GM12874 (cell line): ENCODE data around the gene STARD10.

Experiments used
- TF ChIP-seq, protein P1 (sequence below): IDR thresholded peaks from 2 replicates; pipeline ENCODE4 v1.5.1; 2011; ENCODE audit warnings: low read depth, mild to moderate bottlenecking, control low read depth, low read length, moderate library complexity; ENCODE audit not compliant: insufficient read depth

STARD10 gene

DNA sequence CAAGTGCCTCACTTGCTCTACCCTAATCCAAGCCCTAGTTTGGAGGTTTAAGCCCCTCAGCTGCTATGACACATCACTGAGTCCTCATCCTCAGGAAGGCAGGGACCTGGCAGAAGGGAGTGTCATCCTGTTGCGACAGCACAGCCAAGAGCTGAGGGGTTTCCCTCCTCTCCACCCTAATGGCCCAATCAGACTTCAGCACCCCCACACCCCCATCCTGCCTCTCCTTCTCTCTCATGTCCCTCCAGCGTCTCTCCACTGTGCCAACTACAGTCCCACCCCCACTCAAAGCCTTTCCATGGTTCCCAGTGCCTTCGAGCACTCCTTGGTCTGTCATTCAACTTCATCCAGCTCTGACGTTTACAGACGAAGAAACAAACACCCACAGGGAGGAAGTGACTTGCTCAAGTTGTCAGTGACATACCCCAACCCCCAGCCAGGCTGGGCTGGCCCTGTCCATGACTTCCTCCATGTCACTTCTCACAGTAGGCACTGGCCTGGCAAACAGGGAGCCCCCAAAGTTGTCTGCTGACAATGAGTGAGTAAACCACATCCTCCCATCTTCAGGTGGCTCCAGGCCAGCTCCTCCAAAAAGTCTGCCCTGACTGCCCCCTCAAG, 57.3 kb downstream of the STARD10 start:
- TF ChIP-seq, protein P1, sequence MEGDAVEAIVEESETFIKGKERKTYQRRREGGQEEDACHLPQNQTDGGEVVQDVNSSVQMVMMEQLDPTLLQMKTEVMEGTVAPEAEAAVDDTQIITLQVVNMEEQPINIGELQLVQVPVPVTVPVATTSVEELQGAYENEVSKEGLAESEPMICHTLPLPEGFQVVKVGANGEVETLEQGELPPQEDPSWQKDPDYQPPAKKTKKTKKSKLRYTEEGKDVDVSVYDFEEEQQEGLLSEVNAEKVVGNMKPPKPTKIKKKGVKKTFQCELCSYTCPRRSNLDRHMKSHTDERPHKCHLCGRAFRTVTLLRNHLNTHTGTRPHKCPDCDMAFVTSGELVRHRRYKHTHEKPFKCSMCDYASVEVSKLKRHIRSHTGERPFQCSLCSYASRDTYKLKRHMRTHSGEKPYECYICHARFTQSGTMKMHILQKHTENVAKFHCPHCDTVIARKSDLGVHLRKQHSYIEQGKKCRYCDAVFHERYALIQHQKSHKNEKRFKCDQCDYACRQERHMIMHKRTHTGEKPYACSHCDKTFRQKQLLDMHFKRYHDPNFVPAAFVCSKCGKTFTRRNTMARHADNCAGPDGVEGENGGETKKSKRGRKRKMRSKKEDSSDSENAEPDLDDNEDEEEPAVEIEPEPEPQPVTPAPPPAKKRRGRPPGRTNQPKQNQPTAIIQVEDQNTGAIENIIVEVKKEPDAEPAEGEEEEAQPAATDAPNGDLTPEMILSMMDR: no peak

GRCh38 chr11:72735495-72736027, 58.3 kb downstream of the STARD10 start:
- TF ChIP-seq, protein P1: no peak

- TF ChIP-seq, protein P1: no peak
These were observed 61.5 kb downstream of the STARD10 start for GRCh38 chr11:72732329-72732728.

DNA sequence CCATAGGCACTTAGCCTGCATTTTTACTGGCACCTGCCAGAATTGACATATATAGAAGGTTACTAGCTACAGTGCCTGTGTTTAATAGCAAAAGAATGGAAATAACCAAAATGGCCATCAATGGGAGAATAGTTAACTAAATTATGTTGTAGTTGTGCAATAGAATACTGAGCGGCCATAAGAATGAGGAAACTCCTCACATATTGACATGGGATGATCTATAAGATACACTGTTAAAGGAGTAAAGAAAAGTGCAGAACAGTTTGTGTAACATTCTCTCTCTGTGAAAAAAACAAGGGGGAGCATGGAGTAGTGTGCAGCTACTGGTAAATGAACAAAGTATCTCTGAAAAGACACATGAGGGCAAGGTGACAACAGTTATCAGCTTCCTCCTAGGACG, 63.1 kb downstream of the STARD10 start:
- TF ChIP-seq, protein P1: no peak

DNA sequence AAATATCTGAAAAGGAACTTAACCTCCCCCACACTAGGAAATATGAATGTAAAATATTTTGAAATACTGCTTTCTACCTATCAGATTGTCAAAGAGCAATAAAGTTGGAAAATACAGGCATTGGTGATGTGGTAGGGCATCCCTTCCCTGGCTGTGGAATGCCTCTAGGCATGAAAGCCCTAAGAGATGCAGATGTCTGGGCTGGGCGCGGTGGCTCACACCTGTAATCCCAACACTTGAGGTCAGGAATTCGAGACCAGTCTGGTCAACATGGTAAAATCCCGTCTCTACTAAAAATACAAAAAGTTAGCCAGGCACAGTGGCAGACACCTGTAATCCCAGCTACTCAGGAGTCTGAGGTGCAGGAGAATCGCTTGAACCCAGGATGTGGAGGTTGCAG, 63.6 kb downstream of the STARD10 start:
- TF ChIP-seq, protein P1: no peak

DNA sequence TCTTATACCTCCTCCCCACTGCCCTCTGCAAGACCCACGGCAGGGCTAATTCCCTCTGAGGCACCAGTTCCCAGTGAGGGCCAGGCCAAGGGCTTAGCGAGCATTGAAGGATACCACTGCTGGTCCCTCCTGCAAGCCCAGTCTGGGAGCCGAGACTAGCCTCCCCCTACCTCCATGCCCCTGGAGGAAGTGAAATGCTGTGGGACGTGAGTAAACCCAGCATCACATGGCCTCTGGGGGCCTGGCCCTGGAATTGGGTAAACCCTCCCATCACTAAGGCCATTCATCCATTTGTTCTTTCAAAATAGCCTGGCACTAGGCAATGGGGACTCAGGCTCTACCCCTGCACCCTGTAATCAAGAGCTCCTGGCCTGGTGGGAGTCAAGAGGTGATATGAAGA, 66.3 kb downstream of the STARD10 start:
- TF ChIP-seq, protein P1: no peak

DNA sequence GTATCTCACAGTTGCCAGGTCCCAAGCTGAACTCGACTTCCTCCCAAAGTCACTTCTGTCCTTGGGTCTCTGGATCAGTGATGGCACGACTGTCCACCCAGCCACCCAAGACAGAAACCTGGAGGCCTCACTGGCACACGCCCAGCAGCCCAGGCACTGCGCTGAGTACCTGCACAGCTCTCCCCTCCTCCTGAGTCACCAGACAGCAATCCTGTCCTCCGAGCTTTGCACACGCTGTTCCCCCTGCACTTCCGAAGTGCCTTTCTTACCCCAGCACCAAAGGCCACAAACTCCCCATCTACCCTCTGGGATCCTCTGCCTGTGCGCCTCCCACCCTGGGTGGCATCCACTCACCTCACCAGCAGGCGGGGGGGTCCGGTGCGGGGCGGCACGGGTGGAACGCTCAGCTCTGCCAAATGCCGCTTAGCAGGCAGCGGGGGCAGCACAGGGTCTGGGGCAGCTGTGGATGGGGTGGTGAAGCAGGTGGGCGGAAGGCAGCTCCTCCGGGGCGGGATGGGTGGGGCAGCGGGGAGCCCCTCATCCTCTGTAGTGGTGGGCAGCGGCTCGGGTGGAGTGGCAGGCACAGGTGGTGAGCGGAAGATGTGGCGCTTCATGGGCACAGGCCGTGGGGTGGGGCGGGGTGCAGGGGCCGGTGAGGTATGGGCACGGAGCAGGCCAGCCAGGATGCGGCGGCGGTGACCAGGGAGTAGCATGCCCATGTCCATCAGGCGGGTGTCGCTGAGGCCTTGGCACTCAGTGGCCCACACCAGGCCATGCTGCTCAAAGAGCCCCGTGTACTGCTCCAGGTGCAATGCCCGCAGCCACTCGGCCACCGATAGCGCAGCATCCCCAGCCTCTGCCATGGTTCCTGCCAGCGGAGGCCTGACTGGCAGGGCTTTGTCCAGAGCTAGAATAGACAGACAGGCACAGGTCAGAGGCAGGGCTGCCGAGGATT, 67.3 kb downstream of the STARD10 start:
- TF ChIP-seq, protein P1: no peak
